Ovary (tissue), 9 donors: ENCODE data around the gene CDH20. TPM values are rescaled to one million over a fixed set of nuclear protein-coding genes. Genes with fewer than 3 reads are reported as not detected.

Experiments used
- DNase-seq, 5 donors: peaks; one replicate each; pipeline ENCODE4 v3.0.0-alpha.2; 2019 to 2020
- H3K27ac ChIP-seq, 2 donors: fragments of 200-600 bp; one replicate each; pipeline versions ENCODE4 v1.5.1 to v1.8.0; 2019 to 2022
- H3K27me3 ChIP-seq: fragments of 200-600 bp; one replicate; pipeline ENCODE4 v1.8.0; 2022
- H3K36me3 ChIP-seq: fragments of 200-600 bp; sonication (generic); one replicate; pipeline ENCODE4 v1.5.1; 2019
- H3K4me1 ChIP-seq: one replicate; pipeline ENCODE4 v1.8.1; 2013; ENCODE audit warnings: mild to moderate bottlenecking, moderate library complexity; ENCODE audit not compliant: insufficient read depth
- H3K4me3 ChIP-seq: fragments of 200-600 bp; sonication (generic); one replicate; pipeline ENCODE4 v1.5.1; 2017
- H3K9me3 ChIP-seq, 2 donors: fragments of 200-600 bp in 1 of 2; sonication (generic) in 1 of 2; one replicate each; pipeline versions ENCODE4 v1.5.1 to v1.8.1; 2013 to 2019; ENCODE audit warnings: mild to moderate bottlenecking in 1 of 2, moderate library complexity in 1 of 2
- CTCF ChIP-seq, 3 donors: fragments of 450-650 bp in 2 of 3; fragments of 200-600 bp in 1 of 3; IDR thresholded peaks; one replicate each; pipeline versions ENCODE4 v1.5.1 to v1.8.0; 2016 to 2022; ENCODE audit warnings: antibody characterized with exemption in 3 of 3, mild to moderate bottlenecking in 1 of 3
- EP300 ChIP-seq: sonication (generic); formaldehyde crosslinking; IDR thresholded peaks from one replicate; pipeline ENCODE4 v1.6.1; 2017; ENCODE audit warnings: antibody characterized with exemption
- POLR2A ChIP-seq: fragments of 450-650 bp; IDR thresholded peaks from one replicate; pipeline ENCODE4 v1.6.1; 2017; ENCODE audit warnings: antibody characterized with exemption, mild to moderate bottlenecking, moderate library complexity
- WGBS, 3 donors: extraction: QIAGEN DNeasy Blood & Tissue Kit in 1 of 3; methylation state at CpG; one replicate each; pipeline versions ENCODE4 v1.1.5 to v1.1.7; 2013 to 2017; 5-methylcytosine and 5-hydroxymethylcytosine counted together
- intact Hi-C, 4 donors: fragments of 100-400 bp; cut with DNase I; formaldehyde crosslinking; loops; one replicate each; pipeline versions ENCODE4 v1.11.0 to v1.15.1; 2022 to 2023
- polyA plus RNA-seq, 2 donors: library from polyadenylated mRNA; stranded (reverse); fragments of 200-250 nt in 1 of 2; fragments of 350-450 nt in 1 of 2; fragmentation: Illumina TruSeq in 1 of 2; extraction: RNeasy Lipid Tissue Mini Kit (QIAGEN cat#74804) in 1 of 2; gene quantifications; one replicate each; pipeline ENCODE4 v1.2.3, GENCODE V29; 2013 to 2014
- total RNA-seq, 7 donors: library from RNA; depleted of rRNA in 2 of 7; stranded (reverse); fragments of >200 nt in 2 of 7; fragmentation: NEBNext Ultra II Directional in 3 of 7; extraction: Animal tissue kit (Norgen Biotek cat#: 25700) in 3 of 7; gene quantifications; one replicate each; pipeline versions ENCODE4 v1.1.0 to v1.2.4, GENCODE V29; 2016 to 2023
- donor health status: DM: no; HTN: no; CAD: no; lungs with moderate emphysema.
- donor health status: DM: no; HTN: no; CAD: no.
- donor health status: Bipolar disorder and iron deficiency.
- donor health status: DM: yes; HTN: yes; CAD: no.
- donor health status: DM: no; HTN: no; CAD: no.
- donor health status: DM: yes; HTN: yes; CAD: no.

CDH20 gene
- total and polyA plus RNA-seq, 9 donors, result under 0.01 to 0.07 (median 0.04) TPM; not detected in 5

- Histone ChIP-seq H3K4me1 (no peaks in the 10 kb centered on the region), H3K36me3 (no peaks in the 10 kb centered on the region), H3K4me3 (no peak overlapping the region), H3K27me3 (no peaks in the 10 kb centered on the region), H3K9me3 (no peaks in the 10 kb centered on the region), H3K27ac (no peak overlapping the region)
- intact Hi-C loops, result no loop called here
- DNase-seq, result no peak
- 72 to 78% (median 76%) methylated on average over 2 of the region's 2 CpGs for WGBS, 3 donors
- TF ChIP-seq CTCF (IDR thresholded peaks at IDR 0.05) (no peak), POLR2A (no peak)
Observed at GRCh38 chr18:61350578-61350977, 17.3 kb downstream of the CDH20 start.

GRCh38 chr18:61352059-61352458 lies 18.8 kb downstream of the CDH20 start:
- Histone ChIP-seq H3K27ac (no peak overlapping the region), H3K4me1 (no peaks in the 10 kb centered on the region), H3K36me3 (no peaks in the 10 kb centered on the region), H3K27me3 (no peaks in the 10 kb centered on the region), H3K4me3 (no peak overlapping the region), H3K9me3 (no peaks in the 10 kb centered on the region)
- DNase-seq, result no peak
- no peak for TF ChIP-seq POLR2A
- no peak for TF ChIP-seq CTCF (IDR thresholded peaks at IDR 0.05)
- TF ChIP-seq EP300, result no peak
- 60 to 78% (median 68%) methylated on average over 1 of the region's 1 CpG for WGBS, 3 donors
- intact Hi-C loops, result no loop called here

- Histone ChIP-seq H3K27me3 (no peaks in the 10 kb centered on the region), H3K4me3 (no peak overlapping the region), H3K9me3 (no peaks in the 10 kb centered on the region), H3K27ac (no peak overlapping the region), H3K36me3 (no peaks in the 10 kb centered on the region), H3K4me1 (no peaks in the 10 kb centered on the region)
- TF ChIP-seq POLR2A (no peak), EP300 (no peak), CTCF (IDR thresholded peaks at IDR 0.05) (no peak)
- no peak for DNase-seq
- intact Hi-C loops, result no loop called here
Observed at GRCh38 chr18:61352611-61353010, 19.4 kb downstream of the CDH20 start.

GRCh38 chr18:61360404-61361383 lies 27.5 kb downstream of the CDH20 start:
- WGBS, 3 donors, result 65 to 75% (median 74%) methylated on average over 7 of the region's 7 CpGs
- no peak for TF ChIP-seq CTCF (IDR thresholded peaks at IDR 0.05)
- TF ChIP-seq EP300, result no peak
- no peak for TF ChIP-seq POLR2A
- Histone ChIP-seq H3K27me3 (no peaks in the 10 kb centered on the region), H3K27ac (no peak overlapping the region), H3K9me3 (no peaks in the 10 kb centered on the region), H3K4me1 (no peaks in the 10 kb centered on the region), H3K4me3 (no peak overlapping the region), H3K36me3 (no peaks in the 10 kb centered on the region)
- intact Hi-C loops, result no loop called here
- no peak for DNase-seq
